Activated gamma-delta T cell treated with Interleukin-2 at 50 U/mL for 16 hours (primary cell): ENCODE results near the gene ZBTB24.

Source experiments
- DNase-seq: peaks from one replicate; pipeline ENCODE4 v3.0.0-alpha.2; 2020

Gene ZBTB24

GRCh38 chr6:109449064-109449794, 33.8 kb downstream of the ZBTB24 start:
- no peak for DNase-seq

- no peak for DNase-seq
Measured at GRCh38 chr6:109448615-109449014, 34.4 kb downstream of the ZBTB24 start.

GRCh38 chr6:109447878-109448555, 35.0 kb downstream of the ZBTB24 start:
- DNase-seq = no peak

- no peak for DNase-seq
Measured at GRCh38 chr6:109447087-109447486, 35.9 kb downstream of the ZBTB24 start.

- no peak for DNase-seq
Measured at GRCh38 chr6:109446541-109446940, 36.5 kb downstream of the ZBTB24 start.

GRCh38 chr6:109446072-109446471, 36.9 kb downstream of the ZBTB24 start:
- no peak for DNase-seq

GRCh38 chr6:109445382-109445781, 37.6 kb downstream of the ZBTB24 start:
- DNase-seq = no peak

GRCh38 chr6:109443425-109443950, 39.5 kb downstream of the ZBTB24 start:
- DNase-seq = no peak

- no peak for DNase-seq
Measured at GRCh38 chr6:109442393-109442924, 40.6 kb downstream of the ZBTB24 start.

GRCh38 chr6:109441069-109441816, 41.8 kb downstream of the ZBTB24 start:
- DNase-seq = peak; percentile 42

- DNase-seq = peak; percentile 75
Measured at GRCh38 chr6:109440331-109441068, 42.5 kb downstream of the ZBTB24 start, which contains the start of the genes PPIL6 and SMPD2. Gene PPIL6 (minus strand): TSS chr6:109440628. CDS start chr6:109440590, 38 bp downstream. Gene SMPD2 (plus strand): TSS chr6:109440724. CDS start chr6:109441122, 398 bp downstream.

GRCh38 chr6:109436041-109436440, 47.0 kb downstream of the ZBTB24 start:
- DNase-seq = no peak

GRCh38 chr6:109434456-109434855, 48.6 kb downstream of the ZBTB24 start:
- DNase-seq = no peak

- DNase-seq = no peak
Measured at GRCh38 chr6:109429496-109429895, 53.5 kb downstream of the ZBTB24 start.

GRCh38 chr6:109428889-109429477, 54.0 kb downstream of the ZBTB24 start:
- no peak for DNase-seq

- DNase-seq = no peak
Measured at GRCh38 chr6:109424946-109425345, 58.1 kb downstream of the ZBTB24 start.

- DNase-seq = no peak
Measured at GRCh38 chr6:109421184-109421583, 61.8 kb downstream of the ZBTB24 start.

GRCh38 chr6:109420751-109421150, 62.3 kb downstream of the ZBTB24 start:
- no peak for DNase-seq

GRCh38 chr6:109417646-109418045, 65.4 kb downstream of the ZBTB24 start:
- no peak for DNase-seq
